Panc1 (cell line): ENCODE data around the gene AAMP. TPM values are rescaled to one million over a fixed set of nuclear protein-coding genes. Genes with fewer than 3 reads are reported as not detected.
A peak's percentile ranks its signal among the peaks of the same experiment; 100 is the strongest.

Source experiments
- ATAC-seq: fragments of 200-7000 bp; cut with Tn5 transposase; 2 replicates; pipeline ENCODE4 v1.9.1; 2020; ENCODE audit warnings: mild to moderate bottlenecking, moderate library complexity
- BruUV-seq: library from RNA; stranded (reverse); fragments of 400-500 nt; replicated peaks from 2 replicates; lab custom pipeline; 2021; lab: Mats Ljungman, UMichigan
- CTCF ChIA-PET: fragments of 300-600 bp; sonication (Branson Sonifier 250); formaldehyde crosslinking; loops from one replicate; lab custom pipeline; 2022; ENCODE audit warnings: antibody characterized with exemption; lab: Charles Lee
- POLR2A ChIA-PET: fragments of 300-600 bp; sonication (Branson Sonifier 250); formaldehyde crosslinking; loops from one replicate; lab custom pipeline; 2022; ENCODE audit warnings: antibody characterized with exemption; lab: Charles Lee
- DNase-seq: peaks from one replicate; pipeline ENCODE4 v3.0.0-alpha.2; 2010; ENCODE audit warnings: low read depth, low spot score
- H3K27ac ChIP-seq: 2 replicates; pipeline ENCODE4 v1.5.1; 2011; ENCODE audit warnings: mild to moderate bottlenecking, low read length, inconsistent platforms
- H3K27me3 ChIP-seq: fragments of 200-500 bp; sonication (Bioruptor generic); 2 replicates; pipeline ENCODE4 v1.6.0; 2014; ENCODE audit warnings: low read length, inconsistent platforms; ENCODE audit not compliant: control insufficient read depth, insufficient read depth
- H3K36me3 ChIP-seq: fragments of 200-500 bp; sonication (Bioruptor generic); 2 replicates; pipeline ENCODE4 v1.5.1; 2014; ENCODE audit warnings: inconsistent platforms, mild to moderate bottlenecking, low read length, moderate library complexity; ENCODE audit not compliant: control insufficient read depth, insufficient read depth
- H3K4me1 ChIP-seq: 2 replicates; pipeline ENCODE4 v1.5.1; 2011; ENCODE audit warnings: inconsistent platforms, mild to moderate bottlenecking, low read length, moderate library complexity; ENCODE audit not compliant: control insufficient read depth, insufficient read depth
- H3K4me3 ChIP-seq, 2 experiments: 2 replicates each; pipeline ENCODE4 v1.5.1; 2011 to 2012; ENCODE audit warnings: low read depth in 2 of 2, low read length in 2 of 2, mild to moderate bottlenecking in 2 of 2, inconsistent platforms in 1 of 2, moderate library complexity in 1 of 2
- H3K9me3 ChIP-seq: fragments of 200-500 bp; sonication (Bioruptor generic); 2 replicates; pipeline ENCODE4 v1.5.1; 2014; ENCODE audit warnings: low read depth, mild to moderate bottlenecking, inconsistent platforms, low read length, moderate library complexity; ENCODE audit not compliant: control insufficient read depth, insufficient read depth
- CTCF ChIP-seq: fragments of 450-650 bp; IDR thresholded peaks from 2 replicates; pipeline ENCODE4 v1.5.1; 2017; ENCODE audit warnings: mild to moderate bottlenecking
- POLR2AphosphoS5 ChIP-seq: IDR thresholded peaks from 2 replicates; pipeline ENCODE4 v1.6.1; 2012; ENCODE audit warnings: mild to moderate bottlenecking, low read depth, low read length, moderate library complexity
- REST ChIP-seq, 2 experiments: IDR thresholded peaks; 2 replicates each; pipeline ENCODE4 v1.6.1; 2011 to 2012; ENCODE audit warnings: low read depth in 2 of 2, control low read depth in 1 of 2, low read length in 1 of 2, mild to moderate bottlenecking in 1 of 2, moderate library complexity in 1 of 2; ENCODE audit not compliant: insufficient read depth in 1 of 2
- SIN3A ChIP-seq: IDR thresholded peaks from 2 replicates; pipeline ENCODE4 v1.6.1; 2012; ENCODE audit warnings: low read depth, mild to moderate bottlenecking, low read length, moderate library complexity, borderline replicate concordance; ENCODE audit not compliant: insufficient read depth
- TCF7L2 ChIP-seq: IDR thresholded peaks from 2 replicates; pipeline ENCODE4 v1.6.1; 2011; ENCODE audit warnings: mild to moderate bottlenecking, low read depth, low read length, inconsistent platforms
- in situ Hi-C: cut with HindIII; loops from 2 replicates; pipeline ENCODE4 v1.10.0; 2016; ENCODE audit warnings: low sequenced_read_pairs, low pct_unique_long_range_greater_than_20kb
- intact Hi-C: fragments of 100-400 bp; cut with micrococcal nuclease; formaldehyde crosslinking; loops from one replicate; pipeline ENCODE4 v1.10.0; 2022; ENCODE audit not compliant: unreplicated experiment
- total RNA-seq: library from RNA; stranded (reverse); gene quantifications from one replicate; pipeline ENCODE4 v1.2.1, GENCODE V29; 2021; ENCODE audit not compliant: unreplicated experiment

Gene AAMP
- total RNA-seq, 1 experiment from 2014 or later, result 103 TPM

- ATAC-seq (peak; percentile 77; the same call in 1 of the 2 replicates), DNase-seq (no peak)
- in situ Hi-C loops, result no loop called here
- no peak overlapping the region for H3K27ac ChIP-seq
- intact Hi-C loops, result no loop called here
- ChIA-PET CTCF (interaction anchor here (0.7 kb wide), 2 partner anchors 12 to 45 kb away, joined by 5 to 12 read pairs; no protein-coding TSS in a partner anchor), POLR2A (interaction anchor here (1.4 kb wide), 1 partner anchor 12 kb away, joined by 5 read pairs; no protein-coding TSS in a partner anchor)
- no peaks in the 10 kb centered on the region for H3K4me1 ChIP-seq
- no peak overlapping the region for H3K4me3 ChIP-seq
- BruUV-seq, result no TSS peak
- TF ChIP-seq TCF7L2 (no peak), POLR2AphosphoS5 (no peak), SIN3A (no peak), CTCF (no peak; the same call in 1 of the 2 replicates), REST (IDR thresholded peaks at IDR 0.05; ENCODE audit: insufficient read depth in 1 of 2, low read depth in 2 of 2, low read length in 1 of 2) (no peak)
- no peaks in the 10 kb centered on the region for H3K27me3 ChIP-seq
- no peaks in the 10 kb centered on the region for H3K9me3 ChIP-seq
- peaks cover 31% of the 10 kb centered on the region for H3K36me3 ChIP-seq
These were observed 39.1 kb downstream of the AAMP start for GRCh38 chr2:218230882-218231281.

- BruUV-seq, result no TSS peak
- Histone ChIP-seq H3K36me3 (peaks cover 37% of the 10 kb centered on the region), H3K4me1 (no peaks in the 10 kb centered on the region), H3K27ac (no peak overlapping the region), H3K4me3 (no peak overlapping the region), H3K9me3 (no peaks in the 10 kb centered on the region), H3K27me3 (no peaks in the 10 kb centered on the region)
- ATAC-seq (no peak), DNase-seq (no peak)
- POLR2A ChIA-PET, result interaction anchor here (1.4 kb wide), 1 partner anchor 13 kb away, joined by 5 read pairs; no protein-coding TSS in a partner anchor
- intact Hi-C loops, result no loop called here
- in situ Hi-C loops, result no loop called here
- TF ChIP-seq REST (IDR thresholded peaks at IDR 0.05; ENCODE audit: insufficient read depth in 1 of 2, low read depth in 2 of 2, low read length in 1 of 2) (no peak), SIN3A (no peak), POLR2AphosphoS5 (no peak), TCF7L2 (no peak), CTCF (no peak)
- CTCF ChIA-PET, result interaction anchor here (0.7 kb wide), 1 partner anchor 63 kb away, joined by 4 read pairs; the partner anchor contains the start of gene CXCR1
These were observed 40.1 kb downstream of the AAMP start for GRCh38 chr2:218229851-218230250.
